Islet of Langerhans (tissue), 1 donor: Measurements from ENCODE around the gene LSM5.

ENCODE experiments used
- FAIRE-seq: peaks from one replicate; lab custom pipeline; 2011; peaks lifted over from hg19 to GRCh38; lab: Jason Lieb, UNC

Gene LSM5

GRCh38 chr7:32459788-32460187 is 30.4 kb downstream of the LSM5 start:
- FAIRE-seq: no peak

GRCh38 chr7:32458025-32458424 is 32.2 kb downstream of the LSM5 start:
- FAIRE-seq: no peak

GRCh38 chr7:32453341-32454011 is 36.7 kb downstream of the LSM5 start:
- no peak for FAIRE-seq

GRCh38 chr7:32447218-32447617 is 43.0 kb downstream of the LSM5 start:
- no peak for FAIRE-seq

GRCh38 chr7:32436146-32436928 is 53.8 kb downstream of the LSM5 start:
- FAIRE-seq: no peak
